GM21423 (cell line): ENCODE measurements around the gene SMPD4.
"Not testable (repeated sequence)": the region's sequence is repeated elsewhere in the genome, so short reads cannot be mapped to it uniquely, and the experiment has no call there.

Experiments used
- ATAC-seq: cut with Tn5 transposase; IDR thresholded peaks from one replicate; pipeline ENCODE4 v1.9.1; 2021; ENCODE audit warnings: mild to moderate bottlenecking, moderate library complexity; ENCODE audit not compliant: unreplicated experiment

SMPD4 gene

GRCh38 chr2:130160131-130160530 is 21.3 kb downstream of the SMPD4 start:
- ATAC-seq = no peak

DNA sequence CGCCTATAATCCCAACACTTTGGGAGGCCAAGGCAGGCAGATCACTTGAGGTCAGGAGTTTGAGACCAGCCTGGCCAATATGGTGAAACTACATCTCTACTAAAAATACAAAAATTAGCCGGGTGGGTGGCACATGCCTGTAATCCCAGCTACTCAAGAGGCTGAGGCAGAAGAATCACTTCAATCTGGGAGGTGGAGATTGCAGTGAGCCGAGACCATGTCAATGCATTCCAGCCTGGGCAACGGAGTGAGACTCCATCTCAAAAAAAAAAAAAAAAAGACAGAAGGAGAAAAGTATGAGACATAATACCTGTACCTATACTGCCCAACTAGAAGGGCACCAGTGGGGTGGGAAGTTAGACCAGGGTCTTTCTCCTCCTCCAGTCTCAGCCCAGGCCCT is 22.0 kb downstream of the SMPD4 start:
- ATAC-seq = not testable (repeated sequence)

DNA sequence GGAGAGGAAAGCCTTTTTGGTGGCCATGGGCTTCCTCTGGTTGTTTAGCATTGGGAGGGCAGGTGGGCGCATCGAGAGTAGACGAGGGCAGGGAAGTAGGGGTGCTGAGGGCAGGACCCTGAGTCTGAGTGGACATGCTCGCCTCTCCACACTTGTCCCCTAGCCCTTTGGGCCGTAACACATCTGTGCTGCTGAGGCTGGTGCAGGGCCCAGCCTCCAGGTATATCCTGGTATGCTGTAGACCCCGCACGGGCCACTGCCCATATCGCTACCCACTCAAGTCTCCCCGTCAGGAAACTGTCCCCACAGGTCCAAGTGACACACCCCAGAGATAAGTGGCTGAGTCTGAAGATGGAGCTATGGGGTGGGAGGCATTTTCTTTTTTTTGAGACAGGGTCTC is 22.8 kb downstream of the SMPD4 start:
- ATAC-seq = no peak

DNA sequence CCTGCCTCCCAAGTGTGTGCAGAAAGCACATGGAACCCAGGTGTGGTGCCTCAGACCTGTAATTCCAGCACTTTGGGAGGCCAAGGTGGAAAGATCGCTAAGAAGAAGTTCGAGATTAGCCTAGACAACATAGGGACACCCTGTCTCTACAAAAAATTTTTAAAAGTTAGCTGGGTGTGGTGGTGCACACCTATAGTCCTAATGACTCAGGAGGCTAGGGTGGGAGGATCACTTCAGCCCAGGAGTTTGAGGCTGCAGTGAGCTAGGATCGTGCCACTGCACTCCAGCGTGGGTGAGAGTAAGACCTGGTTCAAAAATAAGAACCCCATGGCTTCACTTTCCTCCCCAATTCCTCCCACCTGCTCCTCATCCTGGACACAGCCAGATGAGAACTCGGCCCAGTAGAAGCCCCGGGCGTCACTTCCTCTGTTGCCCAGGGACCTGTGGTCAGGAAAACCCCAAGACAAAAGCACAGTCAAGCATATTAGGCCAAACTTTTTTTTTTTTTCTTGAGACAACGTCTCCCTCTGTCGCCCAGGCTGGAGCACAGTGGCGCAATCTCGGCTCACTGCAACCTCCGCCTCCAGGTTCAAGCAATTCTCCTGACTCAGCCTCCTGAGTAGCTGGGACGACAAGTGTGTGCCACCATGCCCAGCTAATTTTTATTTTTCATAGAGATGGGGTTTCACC is 23.4 kb downstream of the SMPD4 start:
- peak; percentile 88 for ATAC-seq

DNA sequence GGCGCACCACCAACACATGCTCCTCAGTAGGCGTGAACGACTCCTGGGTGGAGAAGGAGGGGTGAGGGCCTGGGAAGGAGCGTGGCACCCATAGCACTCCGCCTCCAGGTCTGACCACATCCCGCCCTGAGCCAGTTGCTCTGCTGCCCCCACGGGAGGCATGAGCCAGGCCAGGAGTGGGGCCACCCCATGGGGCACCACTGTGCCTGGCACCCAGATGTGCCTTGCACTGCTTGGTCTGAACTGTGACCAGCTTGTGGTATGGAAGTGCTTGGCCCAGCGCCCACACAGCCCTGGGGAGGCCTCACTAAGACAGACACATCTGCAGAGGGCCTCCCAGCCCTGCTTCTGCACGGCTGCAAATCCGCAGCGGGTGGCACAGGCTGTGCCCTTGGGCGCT is 24.0 kb downstream of the SMPD4 start:
- ATAC-seq = peak; percentile 31

DNA sequence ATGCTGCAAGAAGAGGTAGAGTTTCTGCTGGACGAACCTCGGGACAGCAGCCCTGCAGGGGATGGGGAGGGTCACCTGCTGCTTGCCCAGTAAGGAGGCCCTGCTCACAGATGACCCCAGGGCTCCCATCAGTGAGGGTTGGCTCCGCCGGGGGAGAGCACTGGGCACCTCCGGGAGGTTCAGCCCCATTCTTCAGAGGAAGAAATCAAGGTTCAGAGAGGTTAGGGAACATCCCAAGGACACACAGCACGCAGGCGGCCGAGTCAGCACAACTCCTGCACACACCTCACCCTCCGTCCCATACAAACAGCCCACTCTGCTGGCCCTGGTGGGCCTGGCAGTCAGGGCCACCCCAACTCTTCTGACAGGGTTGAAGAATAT is 24.8 kb downstream of the SMPD4 start:
- no peak for ATAC-seq

GRCh38 chr2:130155956-130156623 is 25.3 kb downstream of the SMPD4 start:
- ATAC-seq = not testable (repeated sequence)

DNA sequence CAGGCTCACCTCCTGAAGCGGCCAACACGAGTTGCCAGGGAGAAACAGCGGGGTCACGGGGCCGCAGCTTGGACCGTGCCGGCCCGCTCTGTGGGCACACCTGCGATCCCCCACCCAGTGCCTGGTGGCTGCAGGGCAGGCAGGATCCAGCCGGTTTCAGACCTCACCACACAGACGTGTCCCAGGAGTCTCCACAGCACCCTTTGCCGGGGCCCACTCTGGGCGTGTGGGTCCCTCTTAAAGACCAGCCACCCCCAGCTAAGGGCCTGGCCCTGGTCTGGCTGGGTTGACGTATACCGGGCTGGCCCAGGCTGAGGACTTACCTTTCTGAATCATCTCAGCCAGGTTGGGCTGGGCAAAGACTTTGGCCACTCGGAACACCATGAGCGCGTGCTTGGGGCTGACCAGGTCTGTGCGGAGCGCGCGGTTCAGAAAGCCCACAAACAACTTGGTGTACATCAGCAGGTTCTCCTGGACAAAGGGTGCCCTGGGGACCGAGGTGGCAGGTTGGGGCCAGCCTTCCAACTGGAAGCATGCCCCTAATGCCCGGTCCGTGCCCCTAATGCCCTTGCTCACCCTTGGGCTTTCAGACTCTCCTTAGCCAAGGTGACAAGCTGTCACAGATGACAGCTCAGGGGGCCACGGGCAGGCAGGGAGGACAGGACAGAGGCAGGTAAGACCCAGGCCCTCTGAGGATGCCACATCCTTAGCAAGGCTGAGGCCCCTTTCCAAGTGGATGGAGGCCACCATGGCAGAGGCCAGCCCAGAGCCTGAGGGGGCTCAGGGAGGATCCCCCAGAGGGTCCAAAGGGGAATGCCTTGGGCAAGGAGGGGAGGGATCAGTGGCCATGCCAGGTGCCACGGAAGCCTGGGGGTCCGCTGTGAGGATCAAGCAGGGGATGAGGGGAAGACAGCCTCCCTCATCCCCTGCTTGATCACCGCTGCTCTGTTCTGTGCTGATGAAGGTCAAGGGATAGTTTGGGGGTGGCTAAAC is 26.3 kb downstream of the SMPD4 start:
- no peak for ATAC-seq

GRCh38 chr2:130154423-130154770 is 27.0 kb downstream of the SMPD4 start:
- not testable (repeated sequence) for ATAC-seq

DNA sequence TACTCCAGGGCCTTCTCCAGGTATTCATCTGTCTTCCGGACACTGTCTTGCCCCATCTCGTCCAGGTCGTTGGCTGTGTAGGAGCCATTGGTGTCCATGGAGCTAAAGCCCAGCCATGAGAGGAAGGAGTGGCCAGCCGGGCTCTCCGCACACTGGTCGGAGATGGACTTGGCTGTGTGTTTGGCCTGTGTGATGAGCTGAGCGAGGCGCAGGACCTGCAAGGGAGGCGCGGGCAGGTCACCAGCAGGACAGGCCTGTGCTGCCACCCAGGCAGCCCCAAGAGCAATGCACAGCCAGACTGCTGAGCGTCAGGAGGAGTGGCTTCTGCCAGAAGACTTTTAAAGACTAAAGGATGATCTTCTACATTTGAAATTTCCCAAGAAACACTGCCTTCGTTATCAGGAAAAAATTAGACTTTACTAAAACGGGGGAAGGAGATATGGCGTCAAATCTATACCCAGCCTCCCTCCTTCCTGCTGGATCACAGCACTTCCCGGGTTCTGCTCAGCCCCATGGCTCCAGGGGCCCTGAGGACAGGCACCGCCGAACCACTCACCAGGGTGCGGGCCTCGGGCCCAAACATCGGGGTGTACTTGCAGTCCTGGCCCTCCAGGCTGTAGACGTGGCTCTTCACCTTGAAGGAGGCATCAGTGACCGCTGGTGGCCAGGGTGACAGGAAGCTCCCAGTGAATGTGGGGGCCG is 27.5 kb downstream of the SMPD4 start:
- not testable (repeated sequence) for ATAC-seq

GRCh38 chr2:130152816-130153595 is 28.4 kb downstream of the SMPD4 start:
- ATAC-seq = no peak

DNA sequence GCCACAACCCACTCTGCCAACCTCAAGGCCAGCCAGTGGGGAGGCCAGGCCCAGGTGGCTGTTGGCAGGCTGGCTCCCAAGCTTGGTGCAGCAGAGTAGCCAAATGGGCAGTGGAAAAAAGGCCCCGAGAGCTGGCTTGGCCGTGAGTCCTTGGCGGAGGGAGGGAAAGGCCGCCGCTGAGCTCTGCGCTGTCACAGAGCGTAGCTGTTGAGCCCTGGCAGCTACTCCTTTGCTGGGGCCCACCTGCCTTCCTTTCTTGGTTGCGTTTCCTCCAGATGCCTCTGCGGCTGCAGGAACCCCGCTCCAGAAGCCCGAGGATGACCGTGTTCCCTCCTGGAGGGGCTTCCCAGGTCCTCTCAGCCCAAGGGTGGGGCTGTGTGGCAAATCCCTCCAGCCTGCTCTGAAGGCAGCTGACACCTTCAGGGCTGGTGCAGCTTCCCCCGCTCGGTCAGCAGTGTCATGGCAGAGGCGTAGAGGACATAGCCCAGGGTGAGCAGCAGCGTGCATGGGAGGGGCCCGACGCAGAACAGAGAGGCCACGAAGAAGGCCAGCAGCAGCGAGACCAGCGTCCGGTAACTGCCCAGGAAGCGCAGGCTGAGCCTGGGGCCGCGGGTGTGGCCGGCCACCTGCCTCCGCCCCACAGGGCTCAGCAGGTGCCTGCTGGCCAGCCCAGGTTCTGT is 29.1 kb downstream of the SMPD4 start:
- ATAC-seq = not testable (repeated sequence)

- ATAC-seq = not testable (repeated sequence)
These were observed 30.3 kb downstream of the SMPD4 start for GRCh38 chr2:130151145-130151512.

DNA sequence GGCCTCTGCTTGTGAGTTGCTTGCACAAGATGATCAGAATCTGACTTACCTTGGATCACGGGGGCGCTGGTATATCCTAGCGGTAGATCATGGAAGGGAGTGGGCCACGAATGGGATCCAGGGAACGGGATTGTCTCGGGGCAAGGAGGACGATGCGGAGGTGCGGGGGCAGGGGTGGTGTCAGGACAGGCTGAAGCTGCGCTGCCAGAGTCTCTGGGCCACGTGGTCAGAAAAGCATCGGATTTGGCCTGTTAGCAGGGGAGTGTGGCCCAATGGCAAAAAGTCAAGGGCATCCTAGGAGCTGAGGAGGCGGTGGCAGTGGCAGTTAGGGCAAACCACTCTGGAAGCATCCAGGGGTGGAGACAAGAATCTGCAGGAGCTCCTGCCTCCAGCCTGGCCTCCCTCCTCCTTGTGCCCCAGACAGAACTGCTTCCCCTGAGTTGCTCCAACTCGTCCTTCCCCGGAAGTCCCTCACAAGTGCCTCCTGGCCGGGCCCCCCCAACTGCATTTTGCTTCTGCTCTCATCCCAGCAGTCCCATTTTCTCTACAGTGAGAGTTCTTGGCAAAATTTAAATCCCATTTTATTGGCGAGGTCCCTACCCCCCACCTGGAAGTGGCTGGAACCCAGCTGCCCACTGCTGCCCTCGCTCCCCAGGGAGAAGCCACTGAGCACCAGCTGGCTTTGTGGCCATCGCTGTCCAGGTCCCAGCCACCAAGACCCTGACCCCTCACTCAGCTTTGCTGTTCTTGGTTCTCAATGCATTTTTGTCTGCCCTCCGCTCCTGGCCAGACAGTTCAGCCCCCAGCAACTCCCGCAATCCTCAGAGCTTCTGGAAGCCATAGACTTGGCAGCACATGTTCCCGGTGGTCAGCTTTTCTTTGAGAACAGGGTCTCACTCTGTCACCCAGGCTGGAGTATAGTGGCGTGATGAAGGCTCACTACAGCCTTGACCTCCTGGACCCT is 30.9 kb downstream of the SMPD4 start:
- no peak for ATAC-seq

GRCh38 chr2:130148515-130148914 is 32.9 kb downstream of the SMPD4 start:
- not testable (repeated sequence) for ATAC-seq

DNA sequence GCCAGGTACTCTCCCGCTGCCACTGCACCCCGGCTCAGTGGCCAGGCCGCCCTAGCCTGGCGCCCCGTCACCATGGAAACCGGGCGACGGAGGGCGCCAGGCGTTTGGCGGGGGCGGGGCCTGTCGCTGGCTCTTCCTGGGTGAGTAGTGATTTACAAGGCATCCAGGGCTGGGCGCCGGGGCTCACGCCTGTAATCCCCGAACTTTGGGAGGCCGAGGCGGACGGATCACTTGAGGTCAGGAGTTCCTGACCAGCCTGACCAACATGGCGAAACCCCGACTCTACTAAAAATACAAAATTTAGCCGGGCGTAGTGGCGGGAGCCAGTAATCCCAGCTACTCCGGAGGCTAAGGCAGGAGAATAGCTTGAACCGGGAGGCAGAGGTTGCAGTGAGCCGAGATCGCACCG is 36.4 kb downstream of the SMPD4 start, which contains the start of gene CCDC74B:
CCDC74B (minus strand) TSS at position 107 of the 409 bp plus-strand sequence. CDS start 116 bp downstream, outside the sequence.
- ATAC-seq = peak; percentile 95

DNA sequence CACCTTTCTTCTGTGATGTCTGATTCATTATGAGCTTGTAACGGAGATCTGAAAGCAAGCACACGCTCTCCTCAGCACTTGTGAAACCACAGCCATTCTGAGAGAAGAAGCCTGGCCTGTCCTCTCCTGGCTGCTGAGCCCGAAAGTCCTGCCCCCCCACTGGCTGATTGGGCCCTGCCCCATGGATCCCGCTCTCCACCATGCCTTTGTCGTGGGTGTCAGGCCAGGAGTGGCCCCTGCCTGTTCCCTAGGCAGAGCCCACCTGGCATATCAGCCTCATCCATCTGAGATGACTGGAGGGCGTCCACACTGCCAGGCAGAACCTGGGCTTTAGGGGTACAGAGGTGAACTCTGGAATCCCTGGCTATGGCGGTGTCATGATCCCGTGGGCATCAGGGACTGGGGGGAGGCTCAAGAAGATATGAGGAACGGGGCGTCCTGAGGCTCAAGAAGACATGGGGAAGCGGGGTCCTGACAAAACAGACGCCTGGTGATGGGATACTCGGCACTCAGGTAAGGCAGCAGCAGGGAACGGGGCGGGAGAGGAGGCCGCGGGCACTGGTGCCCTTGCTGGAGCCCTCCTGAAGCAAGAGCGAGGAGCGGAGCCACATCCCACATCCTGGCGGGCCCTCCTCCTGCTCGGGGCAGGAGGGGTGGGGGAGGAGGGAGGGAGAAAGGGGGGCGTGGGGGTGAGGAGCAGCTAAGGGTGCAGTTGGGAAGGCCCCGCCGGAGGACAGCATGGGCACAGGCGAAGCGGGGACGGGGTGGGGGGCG is 37.9 kb downstream of the SMPD4 start:
- ATAC-seq = not testable (repeated sequence)
